Measurements from ENCODE around the gene RHOBTB1.

Gene RHOBTB1

DNA sequence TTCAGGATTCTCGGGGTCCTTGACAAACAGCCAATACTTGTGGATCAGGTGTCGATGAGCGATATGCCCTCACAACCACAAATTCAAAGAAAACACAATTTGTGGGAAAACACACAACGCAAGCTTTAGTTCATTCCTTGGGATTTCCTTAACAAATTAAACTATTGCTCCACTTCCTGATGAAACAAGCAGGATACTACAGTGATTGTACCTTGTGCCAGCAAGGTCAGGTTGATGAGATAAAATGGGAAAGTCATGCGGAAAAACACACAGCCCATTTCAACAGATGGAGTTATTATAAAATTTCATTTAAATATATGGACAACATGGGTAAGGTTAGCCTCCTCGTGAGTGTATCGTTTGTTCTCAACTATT lies 8.8 kb upstream of the RHOBTB1 start:
- Histone ChIP-seq H3K9ac (ENCODE audit: low read depth, low read length, poor library complexity, severe bottlenecking) (no peak overlapping the region), H2AFZ (ENCODE audit: low read length) (no peak overlapping the region), H3K4me3 (ENCODE audit: low read length, poor library complexity, severe bottlenecking) (no peak overlapping the region), H3K4me2 (ENCODE audit: low read depth, low read length, poor library complexity, severe bottlenecking) (no peak overlapping the region), H3K9me3 (ENCODE audit: insufficient read depth, low read depth, low read length) (no peaks in the 10 kb centered on the region), H3K79me2 (ENCODE audit: insufficient read depth, low read length) (no peaks in the 10 kb centered on the region), H3K4me1 (ENCODE audit: insufficient read depth, low read length, poor library complexity, severe bottlenecking) (no peaks in the 10 kb centered on the region), H3K36me3 (ENCODE audit: insufficient read depth, low read length) (no peaks in the 10 kb centered on the region), H3F3A (ENCODE audit: low read depth) (no peaks in the 10 kb centered on the region), H3K27me3 (ENCODE audit: insufficient read depth, low read length, poor library complexity, severe bottlenecking) (no peaks in the 10 kb centered on the region), H3K9me2 (replicated peaks; ENCODE audit: low read depth, low read length) (no peaks in the 10 kb centered on the region), H4K20me1 (ENCODE audit: insufficient read depth, low read length, poor library complexity, severe bottlenecking) (no peaks in the 10 kb centered on the region)
- no peak for TF ChIP-seq EZH2phosphoT487 (IDR thresholded peaks at IDR 0.05; ENCODE audit: borderline replicate concordance)
- TF ChIP-seq, protein P1, sequence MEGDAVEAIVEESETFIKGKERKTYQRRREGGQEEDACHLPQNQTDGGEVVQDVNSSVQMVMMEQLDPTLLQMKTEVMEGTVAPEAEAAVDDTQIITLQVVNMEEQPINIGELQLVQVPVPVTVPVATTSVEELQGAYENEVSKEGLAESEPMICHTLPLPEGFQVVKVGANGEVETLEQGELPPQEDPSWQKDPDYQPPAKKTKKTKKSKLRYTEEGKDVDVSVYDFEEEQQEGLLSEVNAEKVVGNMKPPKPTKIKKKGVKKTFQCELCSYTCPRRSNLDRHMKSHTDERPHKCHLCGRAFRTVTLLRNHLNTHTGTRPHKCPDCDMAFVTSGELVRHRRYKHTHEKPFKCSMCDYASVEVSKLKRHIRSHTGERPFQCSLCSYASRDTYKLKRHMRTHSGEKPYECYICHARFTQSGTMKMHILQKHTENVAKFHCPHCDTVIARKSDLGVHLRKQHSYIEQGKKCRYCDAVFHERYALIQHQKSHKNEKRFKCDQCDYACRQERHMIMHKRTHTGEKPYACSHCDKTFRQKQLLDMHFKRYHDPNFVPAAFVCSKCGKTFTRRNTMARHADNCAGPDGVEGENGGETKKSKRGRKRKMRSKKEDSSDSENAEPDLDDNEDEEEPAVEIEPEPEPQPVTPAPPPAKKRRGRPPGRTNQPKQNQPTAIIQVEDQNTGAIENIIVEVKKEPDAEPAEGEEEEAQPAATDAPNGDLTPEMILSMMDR (conservative IDR thresholded peaks at IDR 0.05; ENCODE audit: low read length), result no peak

DNA sequence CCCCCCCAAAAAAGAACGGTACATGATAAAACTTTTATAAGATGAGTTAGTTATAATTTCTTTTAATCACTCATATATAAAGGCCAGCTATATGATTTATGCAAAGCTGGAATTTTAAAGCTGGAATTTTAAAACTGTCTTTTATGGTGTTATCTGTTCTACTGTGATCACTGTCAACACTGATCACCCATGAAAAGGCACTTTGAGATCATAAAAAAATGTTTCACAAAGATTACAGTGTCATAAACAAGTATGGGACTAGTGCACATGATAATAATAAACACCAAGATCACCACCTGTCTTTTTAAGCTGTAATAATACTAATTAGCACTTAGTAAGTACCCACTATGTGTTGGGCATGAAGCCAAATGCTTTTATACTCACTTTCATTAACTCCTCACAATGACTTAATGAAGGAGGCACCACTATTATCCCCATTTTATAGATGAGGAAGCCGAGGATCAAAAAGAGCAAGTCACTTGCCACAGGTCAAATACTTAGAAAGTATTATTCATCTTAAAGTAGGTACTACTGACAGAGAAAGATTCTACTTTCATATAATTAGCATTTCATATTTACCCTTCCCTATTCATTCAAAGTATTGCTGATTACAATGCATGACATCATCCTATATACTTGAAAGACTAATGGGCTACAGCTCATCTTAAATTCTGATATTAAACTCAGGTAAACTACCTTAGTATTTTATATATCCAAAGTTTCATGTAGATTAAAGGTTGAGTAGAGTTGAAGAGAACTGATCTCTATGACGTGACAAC lies 8.3 kb upstream of the RHOBTB1 start:
- no peak overlapping the region for H3K4me2 ChIP-seq (ENCODE audit: low read depth, low read length, poor library complexity, severe bottlenecking)
- H3F3A ChIP-seq (ENCODE audit: low read depth), result no peaks in the 10 kb centered on the region
- no peaks in the 10 kb centered on the region for H3K36me3 ChIP-seq (ENCODE audit: insufficient read depth, low read length)
- H3K4me3 ChIP-seq (ENCODE audit: low read length, poor library complexity, severe bottlenecking), result no peak overlapping the region
- TF ChIP-seq, protein P1 (conservative IDR thresholded peaks at IDR 0.05; ENCODE audit: low read length), result no peak
- no peak for TF ChIP-seq EZH2phosphoT487 (IDR thresholded peaks at IDR 0.05; ENCODE audit: borderline replicate concordance)
- H3K4me1 ChIP-seq (ENCODE audit: insufficient read depth, low read length, poor library complexity, severe bottlenecking), result no peaks in the 10 kb centered on the region
- H3K9ac ChIP-seq (ENCODE audit: low read depth, low read length, poor library complexity, severe bottlenecking), result no peak overlapping the region
- no peaks in the 10 kb centered on the region for H3K9me3 ChIP-seq (ENCODE audit: insufficient read depth, low read depth, low read length)
- no peaks in the 10 kb centered on the region for H3K79me2 ChIP-seq (ENCODE audit: insufficient read depth, low read length)
- H4K20me1 ChIP-seq (ENCODE audit: insufficient read depth, low read length, poor library complexity, severe bottlenecking), result no peaks in the 10 kb centered on the region
- no peaks in the 10 kb centered on the region for H3K9me2 ChIP-seq (replicated peaks; ENCODE audit: low read depth, low read length)
- H3K27me3 ChIP-seq (ENCODE audit: insufficient read depth, low read length, poor library complexity, severe bottlenecking), result no peaks in the 10 kb centered on the region
- no peak overlapping the region for H2AFZ ChIP-seq (ENCODE audit: low read length)

DNA sequence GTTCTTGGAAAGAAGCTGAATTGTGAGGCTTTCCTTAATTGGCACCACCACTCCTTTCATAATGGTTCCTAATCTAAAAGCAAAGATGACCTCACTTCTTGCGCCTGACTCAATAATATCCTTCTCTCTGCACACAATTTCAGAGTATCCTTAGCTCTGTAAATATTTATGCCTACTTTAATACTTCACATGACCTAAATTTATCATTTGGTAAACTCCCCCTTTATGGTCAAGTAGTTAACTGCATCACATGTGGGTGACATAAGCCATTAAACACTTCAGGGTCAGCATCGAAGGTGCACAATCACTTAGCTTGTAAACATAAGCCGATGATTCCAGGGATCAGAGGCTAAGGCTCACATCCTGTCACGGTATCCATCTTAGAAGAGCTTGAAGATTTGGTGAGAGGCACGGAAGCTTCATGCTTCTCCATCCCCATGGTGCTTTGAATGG lies 7.3 kb upstream of the RHOBTB1 start:
- Histone ChIP-seq H3K9me3 (ENCODE audit: insufficient read depth, low read depth, low read length) (no peaks in the 10 kb centered on the region), H2AFZ (ENCODE audit: low read length) (no peak overlapping the region), H4K20me1 (ENCODE audit: insufficient read depth, low read length, poor library complexity, severe bottlenecking) (no peaks in the 10 kb centered on the region), H3K9me2 (replicated peaks; ENCODE audit: low read depth, low read length) (no peaks in the 10 kb centered on the region), H3K4me2 (ENCODE audit: low read depth, low read length, poor library complexity, severe bottlenecking) (no peak overlapping the region), H3K27me3 (ENCODE audit: insufficient read depth, low read length, poor library complexity, severe bottlenecking) (no peaks in the 10 kb centered on the region), H3K79me2 (ENCODE audit: insufficient read depth, low read length) (no peaks in the 10 kb centered on the region), H3F3A (ENCODE audit: low read depth) (no peaks in the 10 kb centered on the region), H3K4me3 (ENCODE audit: low read length, poor library complexity, severe bottlenecking) (no peak overlapping the region), H3K36me3 (ENCODE audit: insufficient read depth, low read length) (no peaks in the 10 kb centered on the region), H3K4me1 (ENCODE audit: insufficient read depth, low read length, poor library complexity, severe bottlenecking) (no peaks in the 10 kb centered on the region), H3K9ac (ENCODE audit: low read depth, low read length, poor library complexity, severe bottlenecking) (no peak overlapping the region)
- no peak for TF ChIP-seq EZH2phosphoT487 (IDR thresholded peaks at IDR 0.05; ENCODE audit: borderline replicate concordance)
- TF ChIP-seq, protein P1 (conservative IDR thresholded peaks at IDR 0.05; ENCODE audit: low read length), result no peak

All from Loucy (cell line).